H1 (cell line): ENCODE measurements around the gene EN2. TPM values are rescaled to one million over a fixed set of nuclear protein-coding genes. Genes with fewer than 3 reads are reported as not detected.

Source experiments
- ATF3 ChIP-seq: IDR thresholded peaks from 2 replicates; pipeline ENCODE4 v1.6.1; 2011; ENCODE audit warnings: low read depth, mild to moderate bottlenecking, low read length; ENCODE audit not compliant: insufficient read depth
- BRCA1 ChIP-seq: IDR thresholded peaks from 2 replicates; pipeline ENCODE4 v1.6.1; 2012; ENCODE audit warnings: low read depth, low read length, improper control_type of control experiment
- CHD7 ChIP-seq: fragments of 300-600 bp; sonication (generic); IDR thresholded peaks from 2 replicates; pipeline ENCODE4 v1.7.1; 2012; ENCODE audit warnings: low read length, moderate library complexity, mild to moderate bottlenecking, inconsistent platforms; ENCODE audit not compliant: insufficient replicate concordance
- CREB1 ChIP-seq: IDR thresholded peaks from 2 replicates; pipeline ENCODE4 v1.6.1; 2012; ENCODE audit warnings: inconsistent platforms
- HDAC6 ChIP-seq: IDR thresholded peaks from one replicate; pipeline ENCODE4 v1.7.1; 2012; ENCODE audit warnings: low read depth, mild to moderate bottlenecking, inconsistent platforms, low read length, moderate library complexity
- NANOG ChIP-seq: IDR thresholded peaks from 2 replicates; pipeline ENCODE4 v1.6.1; 2011; ENCODE audit warnings: low read length, low read depth, mild to moderate bottlenecking, inconsistent platforms; ENCODE audit not compliant: insufficient read depth, poor library complexity, severe bottlenecking
- RBBP5 ChIP-seq: IDR thresholded peaks from 2 replicates; pipeline ENCODE4 v1.7.1; 2012; ENCODE audit warnings: low read depth, mild to moderate bottlenecking, inconsistent platforms, low read length, moderate library complexity, borderline replicate concordance
- SP2 ChIP-seq: IDR thresholded peaks from 2 replicates; pipeline ENCODE4 v1.6.1; 2012; ENCODE audit warnings: mild to moderate bottlenecking, low read length, inconsistent platforms
- TBP ChIP-seq: IDR thresholded peaks from 2 replicates; pipeline ENCODE4 v1.6.1; 2011; ENCODE audit warnings: low read depth, low read length, improper control_type of control experiment
- polyA plus RNA-seq, 7 experiments: library from polyadenylated mRNA; depleted of rRNA in 3 of 7; stranded (reverse) in 5 of 7; unstranded in 2 of 7; fragments of >200 nt in 5 of 7; fragments of 200-250 nt in 2 of 7; gene quantifications; 1 replicate in 5 of 7; 2 replicates in 1 of 7; 4 replicates in 1 of 7; pipeline versions ENCODE4 v1.2.1 to v1.2.3, GENCODE V29; 2011 to 2013; ENCODE audit warnings: missing spikeins in 2 of 7, mixed read lengths in 2 of 7
- total RNA-seq: library from RNA; stranded (reverse); fragmentation: NEBNext Ultra II Directional; extraction: Animal tissue kit (Norgen Biotek cat#: 25700); gene quantifications from 2 replicates; pipeline ENCODE4 v1.2.1, GENCODE V29; 2021

The EN2 gene
- total and polyA plus RNA-seq, 2 of the 8 experiments (the other 6 are each of a cell fraction or from before 2014, with no cell fraction given) = not detected

DNA sequence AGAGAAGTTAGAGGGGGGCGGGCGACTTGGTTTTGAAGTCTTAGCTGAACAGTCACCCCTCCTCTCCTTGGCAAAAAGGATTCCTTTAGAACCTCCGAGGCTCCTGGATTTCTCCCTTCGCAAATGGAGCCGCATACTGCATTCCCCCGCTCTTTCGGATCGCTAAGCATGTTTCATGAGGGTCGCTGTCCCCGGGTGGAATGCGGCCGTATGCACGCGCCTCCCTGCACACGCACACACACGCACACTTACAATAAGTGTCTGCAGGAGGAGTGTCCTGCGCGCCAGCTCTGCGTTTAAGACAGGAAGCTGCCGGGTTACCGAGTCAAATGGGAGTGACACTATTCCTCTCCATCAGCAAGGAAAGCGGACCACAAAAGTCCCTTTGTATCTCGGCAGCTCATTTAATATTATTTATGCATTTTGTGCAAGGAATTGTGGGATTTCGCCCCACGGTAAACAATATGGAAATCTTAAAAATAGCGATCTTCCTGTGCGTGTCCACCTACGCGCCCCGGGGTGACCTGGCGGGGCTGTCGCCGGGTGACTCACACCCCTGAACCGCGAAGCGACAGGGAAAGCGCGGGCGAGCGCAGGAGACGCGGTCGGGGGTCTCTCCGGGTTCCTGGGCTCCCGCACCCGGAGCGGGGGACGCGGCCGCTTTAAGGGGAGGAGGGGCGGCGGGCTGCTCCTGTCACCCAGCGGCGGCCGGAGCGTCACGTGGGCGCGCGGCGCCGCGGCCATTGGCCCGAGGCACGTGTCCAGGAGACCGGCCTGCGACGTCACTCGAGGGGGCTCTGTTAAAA lies 988 bp upstream of the EN2 start (continued):
- TF ChIP-seq CHD7 = no peak
- TF ChIP-seq RBBP5 = no peak
- no peak for TF ChIP-seq TBP
- TF ChIP-seq ATF3 = peak; percentile 64; the same call in 1 of the 2 replicates
- no peak for TF ChIP-seq SP2
- no peak for TF ChIP-seq HDAC6
- no peak for TF ChIP-seq BRCA1
- TF ChIP-seq CREB1 = peak; percentile 47; the same call in 1 of the 2 replicates
- no peak for TF ChIP-seq NANOG
